Endometrial microvascular endothelial cells (primary cell): ENCODE results near the gene ANKRD6. TPM values are rescaled to one million over a fixed set of nuclear protein-coding genes. Genes with fewer than 3 reads are reported as not detected.

ENCODE experiments used
- in situ Hi-C: cut with HindIII; loops from 2 replicates; pipeline ENCODE4 v1.10.0; 2017; ENCODE audit warnings: low sequenced_read_pairs, low pct_unique_long_range_greater_than_20kb; ENCODE audit errors: inconsistent ontology term
- total RNA-seq: library from RNA; depleted of rRNA; stranded (reverse); fragments of >200 nt; gene quantifications from one replicate; pipeline ENCODE4 v1.2.3, GENCODE V29; 2015; ENCODE audit errors: inconsistent ontology term

ANKRD6 gene
- total RNA-seq, 1 donor from 2014 or later, result 7.0 TPM

DNA sequence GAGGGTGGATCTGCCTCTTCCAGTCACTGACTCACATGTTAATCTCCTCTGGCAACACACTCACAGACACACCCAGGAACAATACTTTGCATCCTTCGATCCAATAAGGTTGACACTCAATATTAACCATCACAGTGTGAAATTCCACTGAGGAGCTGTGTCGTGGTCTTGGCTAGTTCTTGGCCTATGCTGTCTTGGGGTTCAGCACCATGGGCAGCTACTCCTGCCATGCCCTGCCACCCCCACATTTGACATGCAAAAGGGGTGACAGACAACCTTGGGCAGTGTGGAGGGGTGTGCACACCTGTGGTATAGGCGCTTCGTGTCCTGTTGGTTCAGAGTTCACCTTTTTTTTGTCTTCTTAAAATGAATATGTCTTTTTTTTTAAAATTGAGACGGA, 25.8 kb downstream of the ANKRD6 start:
- in situ Hi-C loops, result no loop called here

DNA sequence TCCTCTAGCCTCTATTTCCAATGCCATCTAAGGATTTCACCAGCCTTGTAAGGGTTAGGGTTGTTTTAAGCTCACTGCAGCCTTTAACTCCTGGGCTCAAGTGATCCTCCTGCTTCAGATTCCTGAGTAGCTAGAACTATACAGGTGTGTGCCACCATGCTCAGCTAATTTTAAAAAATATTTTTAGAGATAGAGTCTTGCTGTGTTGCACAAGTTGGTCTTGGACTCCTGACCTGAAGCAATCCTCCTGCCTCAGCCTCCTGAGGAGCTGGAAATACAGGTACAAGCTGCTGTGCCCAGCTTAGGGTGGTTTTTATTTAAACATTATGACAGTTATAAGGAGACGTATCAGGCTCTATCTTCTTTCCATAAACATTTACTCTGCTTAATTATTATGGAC, 26.5 kb downstream of the ANKRD6 start:
- in situ Hi-C loops, result no loop called here

DNA sequence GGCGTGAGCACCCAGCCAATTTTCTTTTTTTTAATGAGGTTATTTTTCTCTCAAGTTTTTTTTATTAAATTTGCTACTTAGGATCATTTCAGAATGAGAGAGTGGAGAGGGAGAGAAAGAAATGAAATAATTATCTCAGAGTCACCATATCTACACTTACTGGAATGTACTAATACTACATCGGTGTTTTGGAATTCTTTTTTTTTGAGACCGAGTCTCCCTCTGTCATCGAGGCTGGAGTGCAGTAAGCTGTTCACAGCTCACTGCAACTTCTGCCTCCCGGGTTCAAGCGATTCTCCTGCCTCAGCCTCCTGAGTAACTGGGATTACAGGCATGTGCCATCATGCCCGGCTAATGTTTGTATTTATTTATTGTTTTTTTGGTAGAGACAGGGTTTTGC, 27.8 kb downstream of the ANKRD6 start:
- in situ Hi-C loops, result no loop called here

DNA sequence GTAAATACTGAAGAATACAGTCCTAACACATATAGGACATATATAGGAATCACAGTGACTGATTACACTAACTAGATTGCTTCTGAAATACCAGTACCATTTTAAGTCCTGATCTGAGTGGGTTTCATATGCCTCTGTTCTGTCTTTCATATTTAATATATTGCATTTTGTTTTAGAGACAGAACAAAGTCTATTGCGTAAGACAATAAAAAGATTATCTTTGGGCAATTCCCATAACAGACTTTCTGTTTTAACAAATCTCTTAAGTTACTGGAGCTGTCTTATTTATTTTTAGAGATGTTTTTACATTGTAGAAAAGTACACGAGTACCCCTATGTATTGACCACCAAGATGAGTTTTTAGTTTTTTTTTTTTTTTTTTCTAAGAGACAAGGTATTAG, 29.6 kb downstream of the ANKRD6 start:
- in situ Hi-C loops, result no loop called here

DNA sequence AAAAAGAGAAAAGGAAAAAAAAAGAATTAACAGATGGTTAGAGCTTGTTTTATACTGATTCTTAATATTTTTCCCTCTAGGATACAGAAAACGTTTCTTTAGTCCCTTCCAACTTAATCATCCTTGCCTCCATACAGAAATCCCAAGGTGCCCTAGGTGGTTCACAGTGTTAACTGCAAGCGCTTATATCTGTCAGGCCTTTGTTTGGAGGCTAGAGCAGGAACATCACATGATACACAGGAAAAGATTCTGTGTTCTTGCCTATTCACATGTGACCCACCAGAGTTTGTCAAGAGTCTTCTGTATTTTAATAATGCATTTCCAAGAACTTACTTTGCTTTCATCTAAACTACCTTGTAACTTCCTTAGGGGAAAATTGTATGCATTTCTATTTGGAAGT, 31.3 kb downstream of the ANKRD6 start:
- in situ Hi-C loops, result no loop called here

DNA sequence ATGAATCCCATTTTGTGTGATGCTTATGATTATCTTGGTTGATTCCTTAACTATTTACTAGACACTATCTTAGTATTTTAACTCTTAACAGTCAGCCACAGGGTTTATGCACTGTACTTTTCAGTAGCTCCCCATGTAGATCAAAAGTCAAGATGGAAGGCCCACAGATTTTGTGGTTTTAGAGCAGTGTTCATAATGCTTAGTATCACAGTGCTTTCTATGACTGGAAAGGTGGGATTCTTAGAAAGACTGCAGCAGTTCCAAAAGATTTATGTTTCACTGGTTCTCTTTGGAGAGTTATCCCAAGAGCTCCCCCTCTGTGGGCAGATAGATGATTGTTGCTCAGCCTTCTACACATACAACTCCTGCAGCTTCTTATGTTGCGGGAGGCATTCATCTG, 34.5 kb downstream of the ANKRD6 start:
- in situ Hi-C loops, result no loop called here

DNA sequence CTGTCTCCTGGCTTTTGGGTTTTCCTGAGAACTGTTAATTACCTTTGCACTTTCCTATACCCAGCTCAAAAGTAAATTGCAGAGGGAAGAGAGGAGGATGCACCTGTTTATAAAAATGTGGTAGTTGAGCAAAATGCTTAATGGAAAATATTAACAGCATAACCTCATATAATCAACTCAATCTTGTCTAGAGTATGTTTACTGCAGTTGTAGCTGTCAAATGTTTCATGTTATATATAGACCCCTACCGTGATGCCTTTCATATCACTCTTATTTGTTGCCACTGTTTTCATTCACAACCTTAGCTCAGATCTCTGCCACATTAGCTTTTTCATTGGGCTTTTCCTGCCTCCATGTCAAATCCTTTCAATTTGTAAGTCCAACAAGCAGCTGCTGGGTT, 36.0 kb downstream of the ANKRD6 start:
- in situ Hi-C loops, result no loop called here

DNA sequence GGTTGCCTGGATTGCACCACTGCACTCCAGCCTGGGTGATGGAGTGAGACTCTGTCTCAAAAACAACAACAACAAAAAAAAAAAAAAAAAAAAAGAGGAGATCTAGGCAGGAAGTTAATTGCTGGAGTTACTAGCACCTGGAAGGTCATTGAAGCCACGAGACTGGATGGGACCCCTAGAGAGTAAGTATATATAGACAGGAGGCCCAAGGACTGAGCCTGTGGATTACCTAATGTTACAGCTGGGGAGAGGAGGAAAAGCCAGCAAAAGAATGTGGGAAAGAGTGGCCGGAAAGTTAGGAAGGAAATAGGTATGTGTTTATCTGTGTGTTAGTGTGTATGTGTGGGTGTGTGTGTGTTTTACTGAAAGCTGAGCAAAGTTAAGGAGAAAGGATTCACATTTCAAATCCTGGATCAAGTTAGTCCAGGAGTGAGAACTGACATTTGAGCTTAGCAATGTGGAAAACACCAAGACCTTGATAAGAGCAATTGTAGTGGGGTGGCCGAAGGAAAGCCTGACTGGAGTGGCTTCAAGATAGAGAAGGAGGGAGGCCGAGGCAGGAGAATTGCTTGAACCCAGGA, 38.4 kb downstream of the ANKRD6 start:
- in situ Hi-C loops, result no loop called here

DNA sequence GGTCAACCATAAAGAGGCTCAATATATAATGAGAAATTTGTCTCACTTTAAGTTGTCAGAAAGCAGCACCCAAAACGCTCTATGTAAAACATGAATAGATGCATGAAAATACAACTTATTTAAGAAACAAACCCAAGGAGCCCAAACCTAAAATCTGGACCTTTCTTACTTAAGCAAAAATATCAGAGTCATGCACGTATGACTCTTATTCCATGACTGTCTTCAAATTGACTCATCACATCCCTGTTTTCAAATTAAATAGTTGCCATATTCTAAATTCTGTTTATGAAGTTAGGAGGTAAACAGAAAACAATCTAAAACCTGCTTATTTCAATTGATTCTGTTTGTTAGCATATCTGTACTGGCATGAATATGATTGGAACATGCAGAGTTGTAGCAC, 42.1 kb downstream of the ANKRD6 start:
- in situ Hi-C loops, result no loop called here

DNA sequence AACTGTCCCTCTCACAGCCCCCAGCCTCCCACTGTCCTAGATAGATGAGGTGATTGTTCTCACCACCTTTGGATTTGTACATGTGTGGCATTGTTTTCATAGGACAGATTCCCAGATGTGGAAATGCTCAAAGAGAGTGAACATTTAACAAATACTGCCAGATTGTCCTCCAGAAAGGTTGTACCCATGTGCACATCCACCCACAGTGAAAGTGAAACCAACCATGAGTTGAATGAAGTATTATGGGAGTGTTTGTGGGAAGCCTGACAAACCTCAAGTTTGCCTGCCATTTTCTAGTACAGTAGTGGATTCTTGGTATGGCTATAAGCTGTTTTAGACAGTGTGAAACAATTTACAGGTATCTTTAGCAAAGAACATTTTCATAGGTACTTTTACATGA, 42.7 kb downstream of the ANKRD6 start:
- in situ Hi-C loops, result no loop called here

DNA sequence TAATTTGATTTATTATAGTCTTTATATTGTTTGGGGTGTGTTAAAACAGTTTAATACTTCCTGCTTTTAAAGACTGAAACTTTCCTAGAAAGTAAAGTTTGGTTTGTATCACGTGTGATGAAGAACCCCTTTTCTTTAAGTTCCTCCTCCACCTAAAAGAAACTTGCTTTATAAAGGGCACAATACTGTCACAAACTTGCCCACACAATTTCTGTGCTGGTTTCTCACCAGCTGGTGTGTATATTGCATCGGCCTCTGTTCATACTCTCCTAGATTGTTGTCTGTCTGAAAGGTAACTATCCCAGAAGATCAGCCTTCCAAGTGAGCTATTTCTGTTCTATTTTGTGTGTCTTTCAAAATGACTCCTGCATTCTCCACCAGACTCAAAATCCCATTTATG, 46.9 kb downstream of the ANKRD6 start:
- in situ Hi-C loops, result no loop called here

DNA sequence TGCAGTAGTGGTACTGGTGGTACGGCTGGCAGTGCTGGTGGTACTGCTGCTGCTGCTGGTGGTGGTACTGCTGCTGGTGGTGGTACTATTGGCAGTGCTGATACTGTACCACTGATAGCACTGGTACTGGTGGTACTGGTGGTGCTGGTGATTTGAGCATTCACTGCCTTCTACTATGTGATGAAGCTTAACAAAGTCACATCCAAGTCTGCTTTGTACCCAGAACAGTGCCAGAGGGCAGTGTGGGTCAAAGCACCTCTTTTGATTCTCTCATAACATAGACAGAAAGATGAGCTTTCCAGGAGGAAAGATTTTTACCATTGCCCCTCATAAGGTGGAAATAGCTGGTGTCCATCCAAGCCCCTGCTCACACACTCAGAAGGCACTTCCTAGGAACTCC, 48.7 kb downstream of the ANKRD6 start:
- in situ Hi-C loops, result no loop called here

DNA sequence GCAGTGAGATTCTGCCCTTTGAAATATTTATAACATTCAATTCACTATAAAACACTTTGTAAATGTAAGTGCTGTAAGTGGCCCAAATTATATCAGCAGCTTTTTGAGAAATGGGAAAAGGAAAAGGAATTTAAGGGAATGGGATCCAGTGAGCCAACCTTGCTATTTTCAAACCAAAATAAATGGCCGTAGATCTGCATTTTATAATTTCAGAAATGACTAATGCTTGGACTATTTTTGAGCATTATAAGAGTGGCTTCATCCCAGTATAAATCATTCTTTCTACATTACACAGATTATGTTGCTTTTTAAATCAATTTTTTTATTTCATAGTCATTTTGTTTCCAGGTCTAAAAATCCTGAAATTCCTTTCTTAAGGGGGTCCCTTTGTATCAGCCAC, 49.2 kb downstream of the ANKRD6 start:
- in situ Hi-C loops, result no loop called here

DNA sequence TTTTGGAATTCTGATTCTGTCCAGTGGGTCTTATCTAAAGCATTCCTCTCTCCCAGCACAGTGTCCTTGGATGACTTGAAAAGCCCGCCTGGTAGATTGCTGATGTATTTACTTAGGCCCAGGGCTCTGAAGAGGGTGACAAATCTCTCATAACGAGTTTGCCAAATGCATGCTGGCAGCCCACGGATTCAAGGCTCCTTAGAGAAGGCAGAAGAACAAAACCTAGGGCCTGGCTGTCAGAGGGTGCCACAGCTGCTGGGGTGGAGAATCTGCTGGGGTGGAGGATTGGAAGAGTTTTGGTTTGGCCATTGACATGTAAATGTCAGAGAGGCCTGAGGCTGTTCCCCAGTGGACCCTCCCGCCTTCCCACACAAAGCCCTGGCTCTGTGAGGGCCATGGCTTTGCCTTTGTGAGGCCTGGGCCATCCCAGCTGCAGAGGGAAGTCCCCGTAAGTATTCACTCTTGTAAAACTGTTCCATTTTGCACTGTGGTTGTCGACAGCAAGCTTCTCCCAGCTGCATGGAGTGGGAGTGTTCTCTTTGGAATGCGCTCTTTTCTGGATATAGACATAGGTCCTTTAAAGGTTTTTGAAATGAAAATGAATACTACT, 50.3 kb downstream of the ANKRD6 start:
- in situ Hi-C loops, result no loop called here

DNA sequence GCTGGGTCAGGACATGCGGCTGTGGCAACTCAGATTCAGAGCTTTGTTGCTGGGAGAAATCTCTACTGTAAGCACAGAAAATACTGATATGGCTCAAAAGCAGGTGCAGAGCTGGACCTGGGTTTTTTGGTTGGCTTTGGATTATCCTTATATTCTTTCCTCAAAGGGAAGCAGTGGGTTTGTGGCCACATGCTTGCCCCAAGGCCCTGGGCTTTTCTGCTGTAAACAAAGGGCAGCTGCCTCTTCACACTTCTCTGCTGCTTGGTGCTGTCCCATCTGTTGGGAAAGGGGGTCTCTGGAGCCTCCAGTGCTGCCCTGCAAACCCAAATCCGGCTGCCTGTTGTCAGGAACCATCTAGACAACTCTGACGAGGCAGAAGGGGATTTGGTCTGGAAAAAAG, 52.4 kb downstream of the ANKRD6 start:
- in situ Hi-C loops, result no loop called here

DNA sequence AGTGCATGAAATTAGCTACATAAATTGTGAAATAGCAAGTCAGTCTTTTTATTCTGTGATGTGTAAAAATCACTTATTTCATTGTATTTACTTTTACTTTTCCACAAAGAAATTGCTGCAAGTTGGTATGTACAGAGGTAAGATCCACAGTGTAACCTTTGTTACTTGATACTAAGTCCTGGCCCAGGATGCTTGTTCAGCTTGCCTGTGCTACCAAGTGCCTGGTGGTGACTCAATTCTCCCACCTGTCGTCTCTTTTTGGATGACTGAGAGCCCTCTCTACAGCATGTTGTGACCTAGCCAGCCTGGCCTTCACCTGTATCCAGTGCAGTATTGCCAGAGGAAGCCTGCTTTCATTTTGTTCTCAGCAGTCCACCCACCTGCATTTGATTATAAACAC, 54.9 kb downstream of the ANKRD6 start:
- in situ Hi-C loops, result no loop called here

DNA sequence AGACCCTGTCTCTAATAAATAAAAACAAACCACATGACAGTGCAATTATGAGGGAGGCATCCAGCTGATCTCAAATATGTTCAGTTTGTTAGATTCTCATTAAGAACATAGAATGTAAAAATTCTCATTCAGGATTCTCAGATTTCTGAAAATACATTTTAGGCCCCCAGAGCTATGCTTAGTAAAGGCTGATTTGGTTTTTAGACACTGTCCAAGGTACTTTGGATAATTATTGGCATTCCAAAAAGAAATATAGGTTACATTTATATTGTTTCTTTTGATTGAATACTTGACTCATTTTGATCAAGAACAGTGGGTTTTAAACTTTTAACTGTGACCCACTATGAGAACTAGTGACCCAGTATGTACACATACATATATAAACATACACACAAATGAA, 55.5 kb downstream of the ANKRD6 start:
- in situ Hi-C loops, result no loop called here

DNA sequence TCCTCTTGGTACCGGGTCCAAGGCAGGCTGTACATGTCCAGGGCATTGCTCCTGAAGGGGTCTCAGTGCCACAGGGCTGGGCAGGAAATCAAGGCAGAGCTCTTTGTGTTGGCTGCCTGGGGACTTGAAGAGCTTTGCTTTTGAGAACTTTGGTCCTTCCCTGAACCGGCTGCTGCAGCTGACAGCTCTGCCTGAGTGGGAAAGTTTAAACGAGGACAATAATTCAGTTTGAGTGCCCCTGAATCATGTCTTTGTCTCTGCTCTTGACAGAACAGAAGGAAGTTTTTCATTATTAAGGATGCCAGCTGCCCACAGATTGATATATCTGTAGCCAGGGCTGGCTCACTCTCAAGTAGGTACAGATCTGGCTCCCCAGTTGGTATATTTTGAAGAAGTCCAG, 56.1 kb downstream of the ANKRD6 start:
- in situ Hi-C loops, result no loop called here

DNA sequence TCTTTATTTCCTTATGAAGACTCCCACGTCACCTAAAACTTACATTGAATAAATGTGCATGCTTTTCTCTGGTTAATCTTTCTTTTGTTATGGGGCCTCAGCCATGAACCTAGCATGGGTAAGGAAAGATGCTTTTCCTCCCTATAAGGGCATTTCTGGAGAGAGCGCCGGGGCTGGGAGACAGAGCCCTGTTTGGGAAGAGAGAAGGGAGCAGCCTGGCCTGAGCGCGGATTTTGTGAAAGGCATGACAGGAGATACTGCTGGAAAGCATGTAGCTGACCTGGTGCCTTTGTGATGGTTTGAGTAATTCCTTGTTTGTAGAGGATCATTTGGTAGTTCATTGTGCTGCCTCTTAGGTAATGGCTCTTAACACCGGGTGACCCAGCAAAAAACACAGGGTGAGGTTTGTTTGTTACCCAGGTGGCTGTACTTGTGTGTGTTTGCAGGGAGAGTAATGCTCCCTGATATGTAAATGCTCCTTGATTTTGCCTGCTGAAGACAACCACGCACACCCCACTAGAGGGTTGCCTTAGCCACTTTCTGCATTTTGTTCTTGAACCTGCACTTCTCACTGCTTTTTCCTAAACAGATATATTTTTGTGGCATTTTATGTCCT, 59.2 kb downstream of the ANKRD6 start:
- in situ Hi-C loops, result no loop called here

DNA sequence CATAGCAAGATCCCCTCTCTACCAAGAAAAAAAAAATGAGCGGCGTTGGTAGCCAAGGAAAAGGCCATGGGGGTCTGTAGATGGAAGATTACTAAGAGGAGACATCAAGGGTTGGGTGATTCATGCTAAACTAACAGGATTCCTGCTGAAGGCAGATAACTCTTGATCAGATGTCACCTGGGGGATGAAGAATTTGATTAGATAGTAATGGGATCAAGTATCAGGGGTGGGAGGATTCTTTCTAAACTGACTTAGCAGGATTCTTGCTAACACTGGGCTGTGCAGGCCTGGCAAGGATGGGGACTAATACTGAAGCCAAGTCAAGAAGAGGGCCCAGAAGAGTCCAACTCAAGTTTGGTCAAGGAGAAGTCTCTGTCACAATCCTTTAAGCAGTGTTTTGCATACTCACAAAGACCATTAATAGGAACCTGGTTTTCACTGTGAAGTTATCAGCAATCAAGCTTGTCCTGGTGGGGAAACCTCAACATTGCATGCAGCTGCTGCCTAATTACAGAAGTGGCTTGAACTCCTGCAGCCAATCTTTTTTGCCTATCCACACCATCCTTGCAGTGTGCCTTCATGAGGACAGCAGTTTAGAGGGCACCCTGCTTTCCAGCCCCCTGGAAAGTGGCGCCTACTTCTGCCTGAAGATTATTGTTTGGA, 61.3 kb downstream of the ANKRD6 start:
- in situ Hi-C loops, result no loop called here
